ENCODE results near the gene ZNF627.
"Not testable (repeated sequence)": the region's sequence is repeated elsewhere in the genome, so short reads cannot be mapped to it uniquely, and the experiment has no call there.

Gene ZNF627

DNA sequence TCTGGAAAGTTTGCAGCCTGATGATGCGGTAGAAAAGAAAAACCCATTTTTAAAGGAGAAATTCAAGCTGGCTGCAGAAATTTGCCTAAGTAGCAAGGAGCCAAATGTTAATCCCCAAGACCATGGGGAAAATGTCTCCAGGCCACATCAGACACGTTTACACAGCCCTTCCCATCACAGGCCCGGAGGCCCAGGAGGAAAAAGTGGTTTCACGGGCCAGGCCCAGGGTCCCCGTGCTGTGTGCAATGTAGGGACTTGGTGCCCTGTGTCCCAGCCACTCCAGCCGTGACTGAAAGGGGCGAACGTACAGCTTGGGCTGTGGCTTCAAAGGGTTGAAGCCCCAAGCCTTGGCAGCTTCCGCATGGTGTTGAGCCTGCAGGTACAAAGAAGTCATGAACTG, 35.9 kb downstream of the ZNF627 start:
- no peak for DNase-seq

DNA sequence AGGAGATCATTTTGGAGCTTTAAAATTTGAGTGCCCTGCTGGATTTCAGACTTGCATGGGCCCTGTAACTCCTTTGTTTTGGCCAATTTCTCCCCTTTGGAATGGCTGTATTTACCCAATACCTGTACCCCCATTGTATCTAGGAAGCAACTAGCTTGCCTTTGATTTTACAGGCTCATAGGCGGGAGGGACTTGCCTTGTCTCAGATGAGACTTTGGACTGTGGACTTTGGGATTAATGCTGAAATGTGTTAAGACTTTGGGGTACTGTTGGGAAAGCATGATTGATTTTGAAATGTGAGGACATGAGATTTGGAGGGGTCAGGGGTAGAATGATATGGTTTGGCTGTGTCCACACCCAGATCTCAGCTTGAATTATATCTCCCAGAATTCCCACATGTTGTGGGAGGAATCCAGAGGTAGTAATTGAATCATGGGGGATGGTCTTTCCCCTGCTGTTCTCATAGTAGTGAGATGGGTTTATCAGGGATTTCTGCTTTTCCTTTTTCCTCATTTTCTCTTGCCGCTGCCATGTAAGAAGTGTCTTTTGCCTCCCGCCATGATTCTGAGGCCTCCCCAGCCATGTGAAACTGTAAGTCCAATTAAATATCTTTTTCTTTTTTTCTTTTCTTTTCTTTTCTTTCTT, 36.9 kb downstream of the ZNF627 start:
- DNase-seq: not testable (repeated sequence)

DNA sequence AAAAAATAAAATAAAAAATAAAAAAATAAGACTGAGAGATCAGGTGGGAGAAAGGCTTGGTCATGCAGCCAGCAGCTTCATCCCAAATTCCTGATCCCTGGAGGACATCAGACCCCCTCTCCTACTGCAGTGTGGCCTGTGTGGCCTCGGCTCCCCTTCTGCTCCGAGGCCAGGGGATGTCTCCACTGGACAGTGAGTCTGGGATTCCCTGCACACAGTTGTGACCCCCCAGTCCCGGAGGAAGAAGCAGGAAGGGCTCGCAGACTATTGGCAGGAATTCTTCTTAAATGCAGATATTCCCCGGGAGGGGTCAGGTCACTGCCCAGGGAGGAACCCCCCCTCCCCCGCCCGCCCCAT, 41.9 kb downstream of the ZNF627 start:
- no peak for DNase-seq

DNA sequence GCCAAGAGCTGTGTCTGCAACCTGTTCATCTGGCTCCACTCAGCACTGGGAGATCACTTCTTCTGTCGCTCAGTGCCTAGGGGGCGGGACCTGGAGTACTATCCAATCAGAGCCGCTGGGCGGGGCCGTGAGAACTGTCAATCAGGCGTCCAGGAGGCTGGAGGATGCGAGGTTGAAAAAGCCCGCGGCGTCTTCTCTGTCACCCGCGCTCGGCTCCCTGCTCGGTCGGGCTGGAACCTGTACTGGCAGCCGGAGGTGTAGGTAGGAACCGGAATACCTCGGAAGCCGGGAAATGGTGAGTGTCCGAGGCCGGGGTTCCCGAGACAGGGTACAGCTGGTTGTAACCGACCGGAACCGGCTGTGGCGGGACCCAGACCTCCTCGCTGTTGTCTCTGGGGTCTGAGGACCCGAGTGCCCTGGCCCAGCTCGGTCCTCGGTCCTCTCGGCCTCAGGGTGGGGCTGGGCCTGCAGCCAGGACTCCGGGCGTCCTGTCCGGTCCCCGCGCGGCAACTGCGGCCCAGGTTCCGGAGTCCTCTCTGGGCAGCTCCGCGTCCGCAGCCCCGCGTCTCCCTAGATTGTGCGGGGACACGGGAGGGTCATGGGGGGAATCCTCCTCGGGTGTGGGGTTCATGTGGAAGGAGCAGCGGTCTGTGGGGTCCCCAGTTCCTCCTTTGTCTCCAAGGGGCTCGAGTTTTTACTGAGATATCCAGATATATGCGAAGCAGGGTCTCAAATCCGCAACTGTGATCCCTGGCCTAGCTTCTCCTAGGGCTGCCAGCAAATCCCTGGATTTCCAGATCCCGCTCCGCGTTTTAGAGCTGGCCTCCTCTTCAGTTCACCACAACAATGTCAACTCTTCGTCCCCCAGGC, 42.6 kb downstream of the ZNF627 start:
- peak; percentile 98 for DNase-seq

DNA sequence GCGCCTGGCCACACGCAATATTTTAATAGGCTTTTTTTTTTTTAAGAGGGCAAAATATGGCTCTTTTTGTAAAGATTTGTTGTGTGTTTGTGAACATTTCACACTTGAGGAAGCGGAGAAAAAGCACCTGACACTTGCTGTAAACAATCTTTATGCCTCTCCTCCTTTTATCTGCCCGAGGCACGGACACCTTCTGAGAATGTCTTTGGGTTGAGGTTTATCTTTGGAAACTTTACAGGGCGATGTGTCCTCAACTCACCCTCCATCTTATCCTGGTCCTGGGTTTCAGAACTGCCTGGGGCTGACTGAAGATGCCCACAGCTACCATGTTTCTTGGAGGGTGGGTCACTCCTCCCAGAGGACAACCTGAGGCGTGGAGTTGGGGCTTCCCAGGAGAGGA, 44.0 kb downstream of the ZNF627 start:
- DNase-seq: no peak

DNA sequence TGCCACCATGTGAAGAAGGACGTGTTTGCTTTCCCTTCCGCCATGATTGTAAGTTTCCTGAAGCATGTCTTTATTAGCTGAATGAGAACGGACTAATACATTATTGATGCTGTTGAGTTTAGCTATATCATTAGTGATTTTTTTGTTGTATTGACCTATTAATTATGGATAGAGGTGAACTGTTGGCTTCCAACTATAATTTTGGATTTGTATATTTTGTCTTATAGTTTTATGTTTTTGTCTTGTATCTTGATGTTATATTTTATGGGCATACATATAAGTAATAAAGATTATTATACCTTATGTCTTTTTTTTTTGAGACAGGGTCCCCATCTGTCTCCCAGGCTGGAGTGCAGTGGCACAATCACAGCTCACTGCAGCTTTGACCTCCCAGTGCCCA, 45.6 kb downstream of the ZNF627 start:
- DNase-seq: no peak

DNA sequence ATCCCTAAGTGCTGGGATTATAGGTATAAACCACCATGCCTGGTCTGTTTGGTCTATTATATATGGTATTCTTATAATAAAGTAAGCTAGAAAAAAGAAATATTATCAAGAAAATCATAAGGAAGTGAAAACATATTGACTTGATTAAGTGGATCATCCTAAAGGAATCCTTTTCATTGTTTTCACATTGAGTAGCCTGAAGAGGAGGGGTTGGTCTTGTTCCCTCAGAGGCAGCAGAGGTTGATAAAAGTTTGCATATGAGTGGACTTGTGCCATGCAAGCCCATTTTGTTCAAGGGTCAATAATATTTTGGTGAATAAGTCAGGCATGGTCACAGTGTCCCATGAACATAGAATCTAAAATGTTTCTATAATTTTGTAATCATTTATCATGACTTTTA, 52.7 kb downstream of the ZNF627 start:
- no peak for DNase-seq

DNA sequence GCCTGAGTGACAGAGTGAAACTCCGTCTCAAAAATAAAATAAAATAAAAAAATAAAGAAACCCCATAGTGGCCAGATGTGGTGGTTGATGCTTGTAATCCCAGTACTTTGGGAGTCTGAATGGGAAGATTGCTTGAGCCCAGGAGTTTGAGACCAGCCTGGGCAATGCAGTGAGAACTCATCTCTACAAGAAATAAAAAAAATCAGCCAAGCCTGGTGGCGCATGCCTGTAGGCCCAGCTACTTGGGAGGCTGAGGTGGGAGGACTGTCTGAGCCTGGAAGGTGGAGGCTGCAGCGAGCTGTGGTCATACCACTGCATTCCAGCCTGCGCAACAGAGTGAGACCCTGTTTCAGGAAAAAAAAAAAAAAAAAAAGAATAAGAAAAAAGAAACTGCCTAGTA, 53.8 kb downstream of the ZNF627 start:
- no peak for DNase-seq

DNA sequence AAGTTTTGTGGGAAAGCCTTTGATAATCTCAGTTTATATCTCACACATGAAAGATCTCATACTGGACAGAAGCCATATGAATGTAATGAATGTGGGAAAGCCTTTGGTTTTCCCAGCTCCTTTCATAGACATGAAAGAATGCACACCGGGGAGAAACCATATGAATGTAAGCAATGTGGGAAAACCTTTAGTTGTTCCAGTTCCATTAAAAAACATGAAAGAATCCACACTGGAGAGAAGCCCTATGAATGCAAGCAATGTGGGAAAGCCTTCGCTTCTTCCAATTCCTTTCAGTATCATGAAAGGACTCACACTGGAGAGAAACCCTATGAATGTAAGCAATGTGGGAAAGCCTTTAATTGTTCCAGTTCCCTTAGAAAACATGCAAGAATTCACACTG, 54.8 kb downstream of the ZNF627 start:
- no peak for DNase-seq

DNA sequence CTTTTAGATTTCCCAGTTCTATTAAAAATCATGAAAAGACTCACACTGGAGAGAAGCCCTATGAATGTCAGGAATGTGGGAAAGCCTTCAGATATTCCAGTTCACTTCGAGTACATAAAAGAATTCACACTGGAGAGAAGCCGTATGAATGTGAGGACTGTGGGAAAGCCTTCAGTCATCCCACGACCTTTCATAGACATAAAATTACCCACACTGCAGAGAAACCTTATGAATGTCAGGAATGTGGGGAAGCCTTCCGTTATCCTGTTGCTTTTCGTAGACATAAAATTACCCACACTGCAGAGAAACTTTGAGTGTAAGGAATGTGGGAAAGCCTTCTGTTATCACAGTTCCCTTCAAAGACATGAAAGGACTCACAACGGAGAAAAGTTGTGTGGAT, 55.2 kb downstream of the ZNF627 start:
- no peak for DNase-seq

DNA sequence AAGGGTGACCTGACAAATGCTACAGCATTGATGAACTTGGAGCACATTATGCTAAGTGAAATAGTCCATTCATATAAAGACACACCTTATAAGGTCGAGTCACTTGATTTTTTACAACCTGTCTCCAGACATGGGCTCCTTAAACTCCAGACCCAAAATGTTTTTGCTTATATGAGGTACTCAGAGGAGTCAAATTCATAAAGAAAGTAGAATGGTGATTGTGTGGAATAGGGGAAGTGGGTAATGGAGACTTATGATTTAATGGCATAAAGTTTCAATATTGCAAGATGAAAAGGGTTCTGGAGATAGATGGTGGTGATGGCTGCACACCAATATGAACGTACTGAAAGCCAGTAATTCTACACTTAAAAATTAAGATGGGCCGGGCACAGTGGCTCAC, 59.3 kb downstream of the ZNF627 start:
- DNase-seq: no peak

DNA sequence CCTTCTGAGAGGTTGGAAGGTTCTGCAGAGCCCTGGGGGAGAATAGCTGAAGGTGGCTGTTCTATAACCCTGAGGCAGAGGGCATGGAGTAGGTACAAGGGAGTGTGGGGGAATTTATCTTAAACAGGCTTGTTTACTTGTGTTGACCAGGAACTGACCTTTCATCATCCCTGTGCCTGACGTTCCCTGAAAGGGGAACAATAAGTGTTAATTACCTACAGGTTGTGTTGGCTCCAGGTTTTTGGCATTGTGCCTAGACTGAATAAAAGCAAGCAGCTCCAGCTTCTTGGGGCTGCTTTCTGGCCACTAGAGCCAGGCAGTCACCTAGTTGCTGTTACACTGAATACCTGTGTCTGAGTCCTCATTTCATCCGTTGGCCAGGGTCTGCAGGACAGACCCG, 60.0 kb downstream of the ZNF627 start:
- DNase-seq: no peak

DNA sequence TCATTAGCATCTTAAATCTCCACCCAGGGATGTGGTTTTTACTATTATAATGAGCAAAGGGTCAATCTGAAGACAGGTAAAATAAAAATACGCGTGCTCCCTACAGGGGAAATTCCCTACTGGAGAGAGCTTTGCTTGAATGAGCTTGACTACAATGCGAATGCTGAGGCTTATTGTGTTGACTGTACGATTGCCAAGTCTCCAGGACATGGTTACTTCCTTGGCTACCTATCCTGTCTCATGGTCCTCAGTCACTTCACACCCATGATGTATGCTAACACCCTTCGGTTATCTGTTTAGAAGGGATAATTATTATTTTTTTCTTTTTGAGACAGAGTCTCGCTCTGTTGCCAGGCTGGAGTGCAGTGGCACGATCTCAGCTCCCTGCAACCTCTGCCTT, 61.7 kb downstream of the ZNF627 start:
- DNase-seq: no peak

DNA sequence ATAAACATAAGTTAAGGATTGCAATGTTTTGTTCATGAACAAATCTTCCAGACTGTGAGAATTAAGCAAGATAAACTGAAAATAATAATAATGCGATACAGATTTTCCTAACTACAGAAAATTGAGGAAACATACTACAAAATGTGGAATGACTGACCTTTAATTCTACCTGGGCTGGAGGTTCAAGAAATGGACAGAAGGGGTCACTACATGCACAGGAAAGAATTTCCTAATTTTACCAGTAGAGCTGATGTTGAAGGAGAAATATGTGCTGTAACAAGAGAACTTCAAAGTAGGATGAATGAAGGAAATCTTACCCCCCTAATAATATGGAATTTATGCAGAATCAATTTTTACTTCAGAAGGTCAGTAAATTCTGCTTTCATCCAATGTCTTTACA, 62.3 kb downstream of the ZNF627 start:
- DNase-seq: no peak

DNA sequence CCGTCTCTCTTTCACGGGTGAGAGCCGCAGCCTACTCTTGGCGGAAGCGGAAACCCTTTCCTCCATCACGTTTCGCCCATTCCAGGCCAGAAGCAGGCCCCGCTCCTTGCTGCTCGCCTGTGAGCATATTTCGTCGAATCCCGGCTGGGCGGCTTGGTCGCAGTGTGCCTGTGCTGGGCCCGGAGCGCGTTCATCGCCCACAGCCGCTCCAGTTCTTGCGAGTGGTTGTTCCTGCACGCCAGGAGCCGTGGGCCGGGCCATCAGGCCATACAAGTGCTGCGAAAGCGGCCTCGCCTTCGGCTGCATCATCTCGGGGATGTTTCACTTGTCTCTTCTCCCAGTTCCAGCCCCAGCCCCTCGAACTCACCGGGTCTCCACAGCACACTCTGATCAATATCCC, 65.0 kb downstream of the ZNF627 start:
- DNase-seq: no peak

DNA sequence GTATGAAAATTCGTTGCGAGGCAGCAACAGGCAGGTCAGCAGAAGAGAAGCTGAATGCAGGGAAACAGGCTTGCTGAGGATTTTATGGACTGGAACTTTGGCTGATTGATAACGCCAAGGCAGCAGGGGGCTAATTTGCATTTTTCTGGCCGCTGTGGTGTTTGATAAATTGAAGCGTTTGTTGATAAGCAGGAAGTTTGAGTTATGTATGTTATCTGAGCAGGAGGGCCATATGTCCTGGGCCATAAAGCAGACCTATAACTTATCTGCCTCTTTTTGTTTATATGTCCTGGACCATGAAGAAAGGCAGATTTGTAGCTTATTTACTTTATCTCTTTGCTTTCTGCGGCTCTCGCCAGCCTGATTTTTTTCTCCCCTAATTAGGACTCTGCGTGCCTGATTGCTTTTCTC, 65.9 kb downstream of the ZNF627 start:
- no peak for DNase-seq
